Activated T-cell treated with anti-CD3 and anti-CD28 coated beads, Interleukin-2, amount 50 U/mL, for 1 hour (primary cell): ENCODE data around the gene ACSM2B.
"Not testable (repeated sequence)": the region's sequence is repeated elsewhere in the genome, so short reads cannot be mapped to it uniquely, and the experiment has no call there.

Experiments
- DNase-seq: peaks from one replicate; pipeline ENCODE4 v3.0.0-alpha.2; 2020

The ACSM2B gene

GRCh38 chr16:20592780-20593179 lies 16.6 kb upstream of the ACSM2B start:
- not testable (repeated sequence) for DNase-seq

GRCh38 chr16:20589486-20589885 lies 13.3 kb upstream of the ACSM2B start:
- not testable (repeated sequence) for DNase-seq

- DNase-seq = not testable (repeated sequence)
These were observed 11.5 kb upstream of the ACSM2B start for GRCh38 chr16:20587645-20588074.

- not testable (repeated sequence) for DNase-seq
These were observed 10.5 kb upstream of the ACSM2B start for GRCh38 chr16:20586716-20587115.

GRCh38 chr16:20586112-20586511 lies 9.9 kb upstream of the ACSM2B start:
- DNase-seq = not testable (repeated sequence)

- DNase-seq = not testable (repeated sequence)
These were observed 4.5 kb upstream of the ACSM2B start for GRCh38 chr16:20580487-20581259.

GRCh38 chr16:20578091-20578490 lies 1.9 kb upstream of the ACSM2B start:
- DNase-seq = not testable (repeated sequence)

- DNase-seq = not testable (repeated sequence)
These were observed 7.0 kb downstream of the ACSM2B start for GRCh38 chr16:20569117-20569651.

GRCh38 chr16:20568404-20568803 lies 7.8 kb downstream of the ACSM2B start:
- DNase-seq = no peak

- DNase-seq = no peak
These were observed 9.3 kb downstream of the ACSM2B start for GRCh38 chr16:20566864-20567263.

DNA sequence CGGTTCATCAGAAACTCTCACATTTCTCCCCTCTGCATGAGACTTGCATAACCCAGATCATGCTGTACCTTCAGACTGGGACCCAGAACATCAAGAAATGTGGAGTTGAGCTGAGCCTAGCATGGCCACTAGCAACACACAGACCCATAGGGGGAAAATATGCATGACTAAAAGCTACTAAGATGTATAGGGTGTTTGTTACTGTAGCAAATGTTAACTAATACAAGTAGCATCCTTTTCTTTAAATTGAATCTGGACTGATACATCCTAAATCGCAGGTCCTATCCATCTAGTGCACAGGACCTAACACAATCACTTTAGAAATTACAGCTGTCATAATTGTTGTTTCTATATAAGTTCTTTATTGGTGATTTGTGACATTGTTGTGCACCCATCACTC lies 10.8 kb downstream of the ACSM2B start:
- not testable (repeated sequence) for DNase-seq

DNA sequence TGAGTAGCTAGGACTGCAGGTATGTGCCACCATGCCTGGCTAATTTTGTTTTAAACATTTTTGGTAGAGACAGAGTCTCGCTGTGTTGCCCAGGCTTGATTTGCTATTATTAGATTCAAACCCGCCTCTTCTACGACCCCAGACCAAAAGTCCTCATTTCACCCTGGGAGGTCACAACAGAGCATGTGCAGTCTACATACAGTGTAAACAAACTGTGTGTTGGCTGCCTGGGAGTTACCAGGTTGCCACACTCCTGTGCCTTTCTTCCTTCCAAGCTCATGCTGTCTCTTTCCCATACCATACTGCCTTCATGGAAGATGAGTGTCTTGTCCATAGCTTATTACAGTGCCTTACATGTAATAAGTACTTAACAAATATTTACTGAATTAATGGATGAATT lies 11.9 kb downstream of the ACSM2B start:
- not testable (repeated sequence) for DNase-seq

GRCh38 chr16:20555628-20556027 lies 20.5 kb downstream of the ACSM2B start:
- DNase-seq = not testable (repeated sequence)

GRCh38 chr16:20554689-20555088 lies 21.5 kb downstream of the ACSM2B start:
- DNase-seq = not testable (repeated sequence)

GRCh38 chr16:20553493-20553892 lies 22.7 kb downstream of the ACSM2B start:
- not testable (repeated sequence) for DNase-seq

GRCh38 chr16:20546951-20547350 lies 29.2 kb downstream of the ACSM2B start:
- DNase-seq = not testable (repeated sequence)

- DNase-seq = not testable (repeated sequence)
These were observed 29.8 kb downstream of the ACSM2B start for GRCh38 chr16:20546278-20546853.

GRCh38 chr16:20540603-20541316 lies 35.4 kb downstream of the ACSM2B start:
- DNase-seq = not testable (repeated sequence)

DNA sequence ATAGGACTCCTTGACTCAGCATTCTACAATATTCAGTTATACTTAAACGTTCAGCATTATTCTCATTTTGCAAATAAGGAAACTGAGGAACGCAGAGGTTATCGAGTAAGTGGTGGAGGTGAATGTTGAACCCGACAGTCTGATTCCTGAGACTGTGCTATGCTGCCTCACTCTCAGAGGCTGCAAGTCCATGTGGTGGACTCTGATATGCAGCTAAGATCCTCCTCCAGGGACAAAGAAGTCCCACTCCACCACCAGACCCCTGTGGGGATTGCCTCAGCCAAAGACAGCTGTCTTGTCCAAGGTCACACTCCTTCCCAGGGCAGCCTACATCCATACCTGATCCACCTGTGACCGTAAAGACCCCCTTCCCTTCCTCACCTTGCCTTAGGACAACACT lies 37.5 kb downstream of the ACSM2B start:
- DNase-seq = no peak

DNA sequence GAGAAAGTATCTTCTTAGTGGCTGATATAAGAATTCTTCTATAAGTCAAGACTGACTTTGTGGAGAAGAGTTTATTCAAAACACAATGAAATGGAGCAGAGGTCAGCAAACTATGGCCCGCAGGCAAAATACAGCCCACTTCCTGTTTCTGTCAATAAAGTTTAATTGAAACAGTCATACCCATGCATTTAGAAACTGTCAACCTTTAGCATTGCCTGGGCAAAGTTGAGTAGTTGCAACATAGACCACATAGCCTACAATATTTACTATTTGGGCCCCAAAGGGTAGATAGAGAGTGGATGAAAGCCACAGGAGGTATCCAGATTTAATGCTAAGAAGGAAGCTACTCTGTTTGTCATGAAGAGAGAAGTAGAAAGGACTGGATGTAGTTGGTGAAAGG lies 38.0 kb downstream of the ACSM2B start:
- DNase-seq = no peak

DNA sequence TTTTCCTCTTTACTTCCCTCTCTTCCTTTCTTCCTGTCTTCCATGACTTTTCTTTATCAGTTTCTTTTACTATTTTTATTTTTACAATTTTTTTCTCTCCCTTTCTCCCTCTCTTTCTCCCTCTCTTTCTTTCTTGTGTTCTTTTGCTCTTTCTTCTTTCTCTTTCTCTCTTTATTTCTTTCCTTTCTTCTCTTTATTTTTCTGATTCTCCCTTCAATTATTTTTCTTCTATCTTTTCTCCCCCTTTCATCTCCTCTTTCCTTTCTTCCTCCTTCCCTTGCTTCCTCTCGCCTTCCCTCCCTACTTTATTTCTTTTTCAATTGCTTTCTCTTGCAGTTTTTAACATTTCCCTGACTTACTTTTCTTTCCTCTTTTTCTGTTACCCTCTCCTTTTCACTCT lies 39.5 kb downstream of the ACSM2B start:
- not testable (repeated sequence) for DNase-seq

GRCh38 chr16:20532284-20532792 lies 43.8 kb downstream of the ACSM2B start:
- not testable (repeated sequence) for DNase-seq

DNA sequence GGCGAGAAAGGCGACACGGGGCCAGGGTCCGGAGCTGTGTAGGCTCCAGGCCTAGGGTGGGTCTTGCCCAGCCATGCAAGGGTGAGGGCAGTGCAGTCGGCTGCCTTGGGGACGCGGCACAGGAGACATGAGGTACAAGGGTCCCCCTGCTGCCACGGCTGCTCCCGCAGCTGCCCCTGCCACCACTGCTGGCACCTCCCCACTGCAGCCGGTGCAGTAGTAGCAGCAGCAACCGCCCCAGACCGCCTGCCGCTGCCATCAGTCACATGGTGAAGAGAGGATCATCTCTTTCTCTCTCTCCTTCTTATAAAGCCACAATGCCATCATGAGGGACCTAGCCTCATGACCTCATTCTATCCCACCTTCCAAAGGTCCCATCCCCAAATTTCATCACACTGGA lies 44.4 kb downstream of the ACSM2B start:
- not testable (repeated sequence) for DNase-seq
